Measurements from ENCODE around the gene CHRNB1.

- TF ChIP-seq POLR2A (IDR thresholded peaks at IDR 0.05; ENCODE audit: low read depth, low read length) (no peak), POLR2AphosphoS5 (IDR thresholded peaks at IDR 0.05; ENCODE audit: low read depth, low read length) (no peak), TAF1 (IDR thresholded peaks at IDR 0.05; ENCODE audit: borderline replicate concordance, low read depth, low read length) (no peak)
These were observed 23.7 kb upstream of the CHRNB1 start for GRCh38 chr17:7421186-7421585.
